NCI-H748 treated with DMSO at 0.1 percent for 48 hours (cell line): ENCODE results near the gene HAPLN2.
"Not testable (repeated sequence)": the region's sequence is repeated elsewhere in the genome, so short reads cannot be mapped to it uniquely, and the experiment has no call there.

ENCODE experiments used
- DNase-seq: peaks from one replicate; lab custom pipeline; 2025; lab: John Stamatoyannopoulos, UW

The HAPLN2 gene

DNA sequence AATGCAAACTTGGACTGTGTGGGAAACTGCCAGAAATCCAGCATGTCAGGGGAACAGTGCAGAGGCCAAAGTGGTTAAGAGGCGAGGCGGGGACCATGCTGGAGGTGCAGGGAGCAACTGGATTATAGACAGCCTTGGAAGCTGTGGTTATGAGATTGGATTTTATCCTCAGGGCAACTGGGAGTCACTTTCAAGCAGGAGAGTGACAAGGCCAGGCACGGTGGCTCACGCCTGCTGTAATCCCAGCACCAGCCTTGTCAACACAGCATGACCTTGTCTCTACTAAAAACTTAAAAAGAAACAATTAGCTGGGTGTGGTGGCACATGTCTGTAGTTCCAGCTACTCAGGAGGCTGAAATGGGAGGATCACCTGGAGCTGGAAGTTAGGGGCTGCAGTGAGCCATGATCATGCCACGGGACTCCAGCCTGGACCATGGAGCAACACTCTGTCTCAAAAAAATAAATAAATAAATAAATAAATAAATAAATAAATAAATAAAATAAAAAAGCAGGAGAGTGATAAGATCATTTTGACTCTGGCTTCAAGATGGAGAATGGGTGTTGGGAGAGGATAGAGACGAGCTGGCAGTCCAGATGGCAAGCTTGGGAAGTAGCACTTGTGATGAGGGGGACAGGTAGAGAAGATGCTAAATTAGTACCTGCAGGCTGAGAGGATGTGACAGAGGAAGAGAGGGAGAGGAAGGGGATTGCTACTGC, 3.5 kb downstream of the HAPLN2 start:
- no peak for DNase-seq

DNA sequence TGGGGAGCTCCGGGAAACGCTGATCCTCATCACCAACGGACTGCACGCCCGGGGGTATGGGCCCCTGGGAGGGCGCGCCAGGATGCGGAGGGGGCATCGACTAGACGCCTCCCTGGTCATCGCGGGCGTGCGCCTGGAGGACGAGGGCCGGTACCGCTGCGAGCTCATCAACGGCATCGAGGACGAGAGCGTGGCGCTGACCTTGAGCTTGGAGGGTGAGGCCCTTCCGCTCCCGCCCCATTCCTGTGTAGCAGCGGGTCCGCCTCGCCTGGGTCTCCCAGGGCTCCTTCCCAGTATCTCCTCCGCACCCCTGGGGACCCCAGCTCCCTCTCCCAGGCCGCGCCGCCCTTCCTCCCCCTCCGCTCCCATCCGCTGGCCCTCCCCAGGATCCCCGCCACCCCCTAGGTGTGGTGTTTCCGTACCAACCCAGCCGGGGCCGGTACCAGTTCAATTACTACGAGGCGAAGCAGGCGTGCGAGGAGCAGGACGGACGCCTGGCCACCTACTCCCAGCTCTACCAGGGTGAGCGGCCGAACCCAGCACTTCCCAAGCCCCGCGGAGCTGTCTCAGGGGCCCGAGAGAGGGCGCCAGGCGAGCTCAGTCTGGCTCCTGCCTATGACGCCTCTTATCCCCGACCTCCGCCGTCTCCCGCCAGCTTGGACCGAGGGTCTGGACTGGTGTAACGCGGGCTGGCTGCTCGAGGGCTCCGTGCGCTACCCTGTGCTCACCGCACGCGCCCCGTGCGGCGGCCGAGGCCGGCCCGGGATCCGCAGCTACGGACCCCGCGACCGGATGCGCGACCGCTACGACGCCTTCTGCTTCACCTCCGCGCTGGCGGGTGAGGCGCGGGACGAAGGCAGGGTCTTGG, 5.0 kb downstream of the HAPLN2 start:
- peak; percentile 24 for DNase-seq

DNA sequence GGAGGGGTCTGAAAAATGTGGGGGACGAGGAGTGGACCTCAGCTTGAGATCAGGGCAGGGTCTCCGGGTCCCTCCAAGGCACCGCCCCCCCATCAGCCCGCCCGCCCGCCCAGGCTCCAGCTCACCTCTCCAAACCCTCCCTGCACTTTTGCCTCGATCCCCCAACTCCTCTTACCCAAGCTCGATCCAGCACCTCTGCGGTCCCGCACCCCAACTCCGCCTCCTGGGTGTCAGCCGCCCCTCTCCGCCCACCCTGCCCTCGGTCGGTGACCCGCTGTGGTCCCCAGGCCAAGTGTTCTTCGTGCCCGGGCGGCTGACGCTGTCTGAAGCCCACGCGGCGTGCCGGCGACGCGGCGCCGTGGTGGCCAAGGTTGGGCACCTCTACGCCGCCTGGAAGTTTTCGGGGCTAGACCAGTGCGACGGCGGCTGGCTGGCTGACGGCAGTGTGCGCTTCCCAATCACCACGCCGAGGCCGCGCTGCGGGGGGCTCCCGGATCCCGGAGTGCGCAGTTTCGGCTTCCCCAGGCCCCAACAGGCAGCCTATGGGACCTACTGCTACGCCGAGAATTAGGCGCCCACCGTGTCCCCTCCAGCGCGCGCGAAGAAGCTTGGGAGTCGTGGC, 5.7 kb downstream of the HAPLN2 start:
- no peak for DNase-seq

DNA sequence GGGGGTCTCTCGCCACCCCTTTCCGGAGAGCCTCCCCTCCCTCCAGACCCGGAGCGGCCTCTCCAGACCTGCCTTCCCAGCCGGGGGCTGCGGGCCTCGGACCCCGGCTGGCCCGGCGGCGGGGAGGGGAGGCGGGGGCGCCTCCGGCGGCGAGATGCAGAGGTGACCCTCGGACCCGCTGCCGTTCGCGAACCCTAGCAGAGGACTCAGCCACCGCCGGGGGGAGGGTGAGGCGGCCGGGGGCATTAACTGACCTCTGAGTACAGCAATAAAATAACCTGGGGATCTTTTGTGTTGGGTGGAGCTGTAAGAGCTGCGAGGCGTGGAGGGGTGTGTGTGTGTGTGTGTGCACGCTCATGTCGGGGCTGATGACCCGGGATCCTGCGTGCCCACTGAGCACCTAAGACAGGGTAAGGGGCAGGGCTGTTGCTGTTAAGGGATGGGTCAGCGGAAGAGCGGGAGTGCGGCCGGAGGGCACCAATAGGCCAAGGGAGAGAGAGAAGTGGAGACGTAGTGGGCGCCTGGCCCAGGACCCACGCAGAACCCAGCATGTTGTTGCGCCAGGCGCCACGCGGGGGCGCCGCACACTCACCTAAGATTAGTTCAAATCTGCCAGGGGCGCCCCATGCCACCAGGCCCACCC, 6.3 kb downstream of the HAPLN2 start:
- peak; percentile 26 for DNase-seq

DNA sequence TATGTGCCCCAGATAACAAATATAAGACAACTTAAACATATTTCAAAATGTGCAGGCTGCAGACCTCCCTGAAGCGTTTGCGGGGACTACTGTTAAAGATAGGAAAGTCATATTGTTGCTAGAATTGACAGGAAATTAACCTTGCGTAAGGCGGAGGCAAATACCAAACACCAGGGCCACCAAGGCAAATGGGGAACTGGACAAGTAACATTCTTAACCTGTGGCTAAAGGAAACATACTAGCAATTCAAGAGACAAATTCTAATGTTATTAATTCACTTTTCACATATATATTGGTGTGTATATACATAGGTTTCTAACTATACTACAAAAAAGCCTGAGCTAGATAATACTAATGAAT, 6.8 kb downstream of the HAPLN2 start:
- DNase-seq, result no peak

DNA sequence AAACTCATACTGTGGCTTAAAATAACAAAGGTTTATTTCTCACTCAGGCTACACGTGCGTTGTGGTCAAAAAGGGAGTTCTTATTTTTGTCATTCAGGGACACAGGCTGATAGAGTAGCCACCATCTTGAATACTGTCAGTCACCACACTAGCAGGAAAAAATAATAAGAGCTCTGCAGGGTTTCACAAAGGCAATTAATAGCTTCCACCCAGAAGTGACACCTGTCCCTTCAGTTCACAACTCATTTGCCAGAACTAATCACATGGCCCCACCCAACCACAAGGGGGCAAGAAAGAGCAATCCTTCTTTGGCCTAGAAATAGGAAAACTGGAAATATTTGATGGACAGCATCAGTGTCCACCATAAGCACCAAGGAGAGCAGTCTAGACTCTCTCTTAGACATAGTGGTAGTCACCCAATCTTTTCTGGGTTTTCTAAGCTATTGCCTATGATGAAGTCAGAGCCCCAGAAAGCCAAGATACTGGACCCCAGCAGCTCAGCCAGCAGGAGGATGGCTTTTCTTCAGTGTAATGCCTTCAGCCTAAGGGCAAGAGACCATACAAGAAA, 8.2 kb downstream of the HAPLN2 start:
- DNase-seq, result peak; percentile 6

DNA sequence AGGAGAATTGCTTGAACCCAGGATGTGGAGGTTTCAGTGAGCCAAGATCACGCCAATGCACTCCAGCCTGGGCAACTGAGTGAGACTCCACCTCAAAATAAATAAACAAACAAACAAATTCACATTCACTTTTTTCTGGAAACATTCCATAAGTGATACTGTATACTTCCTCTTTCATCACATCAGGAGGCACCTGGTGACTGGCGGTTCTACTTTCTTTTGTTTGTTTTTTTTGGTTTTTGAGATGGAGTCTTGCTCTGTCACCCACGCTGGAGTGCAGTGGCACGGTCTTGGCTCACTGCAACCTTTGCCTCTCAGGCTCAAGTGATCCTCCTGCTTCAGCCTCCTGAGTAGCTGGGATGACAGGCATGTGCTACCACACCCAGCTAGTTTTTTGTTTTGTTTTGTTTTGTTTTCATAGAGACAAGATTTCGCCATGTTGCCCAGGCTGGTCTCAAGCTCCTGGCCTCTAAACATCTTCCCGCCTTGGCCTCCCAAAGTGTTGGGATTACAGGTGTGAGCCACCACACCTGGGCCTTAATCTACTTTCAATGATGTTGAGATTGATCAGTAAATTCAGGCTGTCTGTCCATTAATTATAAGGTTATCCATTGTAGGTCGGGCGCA, 10.7 kb downstream of the HAPLN2 start:
- DNase-seq, result no peak

DNA sequence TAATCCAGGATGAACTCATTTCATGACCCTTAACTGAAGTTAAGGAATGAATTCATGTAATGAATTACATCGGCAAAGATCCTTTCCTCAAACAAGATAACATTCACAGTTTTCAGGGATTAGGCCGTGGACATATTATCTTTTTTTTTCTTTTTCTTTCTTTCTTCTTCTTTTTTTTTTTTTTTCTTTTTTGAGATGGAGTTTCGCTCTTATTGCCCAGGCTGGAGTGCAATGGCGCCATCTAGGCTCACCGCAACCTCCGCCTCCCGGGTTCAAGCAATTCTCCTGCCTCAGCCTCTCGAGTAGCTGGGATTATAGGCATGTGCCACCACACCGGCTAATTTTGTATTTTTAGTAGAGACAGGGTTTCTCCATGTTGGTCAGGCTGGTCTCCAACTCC, 11.9 kb downstream of the HAPLN2 start:
- not testable (repeated sequence) for DNase-seq

DNA sequence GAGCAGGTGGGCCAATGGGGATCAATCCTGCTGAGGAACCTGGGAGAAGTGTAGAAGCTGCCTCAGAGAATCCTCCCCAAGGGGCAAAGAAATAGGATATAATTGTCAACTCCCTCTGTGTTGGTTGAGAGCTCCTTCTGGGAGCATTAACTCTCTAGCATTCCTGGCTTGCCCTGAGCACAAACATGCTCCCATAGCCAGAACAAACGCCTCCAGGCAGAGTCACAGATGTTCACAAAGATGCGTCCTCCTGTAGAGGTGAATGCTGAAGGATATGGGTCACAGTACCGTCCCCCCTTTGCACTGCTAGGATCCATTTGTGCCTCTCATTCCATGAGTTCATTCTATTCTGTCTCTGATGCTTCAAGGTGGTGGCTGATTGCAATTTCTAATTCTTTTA, 13.1 kb downstream of the HAPLN2 start:
- no peak for DNase-seq

DNA sequence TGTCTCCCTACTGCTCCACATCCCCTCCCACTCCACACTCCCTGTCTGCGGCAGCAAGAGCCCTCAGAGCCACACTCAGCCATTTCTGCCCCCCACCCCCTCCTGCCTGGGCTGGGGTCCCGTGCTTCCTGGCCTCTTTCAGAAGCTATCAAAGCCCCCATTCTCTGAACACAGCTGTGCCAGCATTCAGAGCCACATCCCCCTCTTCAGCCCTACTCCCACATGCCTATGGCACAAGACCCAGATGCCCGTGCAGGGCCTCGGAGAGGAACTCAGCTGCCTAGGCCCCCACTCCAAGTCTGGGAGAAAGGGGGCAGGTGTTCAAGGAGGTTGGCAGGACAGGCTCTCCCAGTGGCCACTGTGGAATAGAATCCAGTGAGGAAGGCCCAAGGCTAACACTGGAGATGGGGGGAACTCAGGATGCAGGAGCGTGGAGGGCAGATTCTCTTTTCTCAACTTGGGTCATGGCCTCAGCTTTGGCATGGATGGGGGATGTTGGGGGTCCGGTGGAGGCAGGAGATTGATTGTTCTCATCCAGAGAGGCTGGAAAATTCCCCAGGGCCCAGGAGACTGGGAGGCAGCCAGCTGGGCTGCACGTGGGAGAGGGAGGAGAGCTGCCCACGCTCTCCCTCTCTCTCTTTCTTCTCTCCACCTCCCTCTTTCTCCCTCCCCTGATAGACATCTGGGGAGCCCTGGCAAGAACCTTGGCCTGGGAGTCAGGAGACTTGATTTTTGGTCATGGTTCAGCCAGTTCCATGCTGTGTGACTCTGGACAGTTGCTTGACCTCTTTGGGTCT, 19.2 kb downstream of the HAPLN2 start:
- no peak for DNase-seq

DNA sequence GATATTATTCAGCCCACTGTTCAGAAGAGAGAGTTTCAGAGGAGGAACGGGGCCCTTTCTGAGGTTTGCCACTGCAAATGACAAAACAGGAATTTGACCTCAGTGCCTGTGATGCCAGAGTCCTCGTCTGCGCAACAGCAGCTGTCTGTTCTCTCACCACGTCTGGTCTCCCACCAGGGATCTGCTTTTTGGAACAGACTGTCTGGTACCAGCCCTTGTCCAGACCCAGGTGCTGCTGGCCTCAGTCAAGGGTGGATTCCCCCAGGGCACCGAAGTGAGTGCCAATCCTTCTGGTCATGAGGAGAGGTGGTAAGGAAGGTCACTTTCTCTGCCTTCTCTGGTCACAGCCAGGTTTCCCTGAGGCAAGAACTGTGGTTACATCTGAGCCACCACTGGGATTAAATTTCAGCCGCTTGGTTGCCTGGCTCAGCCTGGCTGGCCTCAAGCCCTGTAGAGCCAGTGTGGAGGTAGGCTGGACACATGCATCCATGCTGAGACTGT, 20.4 kb downstream of the HAPLN2 start:
- no peak for DNase-seq

DNA sequence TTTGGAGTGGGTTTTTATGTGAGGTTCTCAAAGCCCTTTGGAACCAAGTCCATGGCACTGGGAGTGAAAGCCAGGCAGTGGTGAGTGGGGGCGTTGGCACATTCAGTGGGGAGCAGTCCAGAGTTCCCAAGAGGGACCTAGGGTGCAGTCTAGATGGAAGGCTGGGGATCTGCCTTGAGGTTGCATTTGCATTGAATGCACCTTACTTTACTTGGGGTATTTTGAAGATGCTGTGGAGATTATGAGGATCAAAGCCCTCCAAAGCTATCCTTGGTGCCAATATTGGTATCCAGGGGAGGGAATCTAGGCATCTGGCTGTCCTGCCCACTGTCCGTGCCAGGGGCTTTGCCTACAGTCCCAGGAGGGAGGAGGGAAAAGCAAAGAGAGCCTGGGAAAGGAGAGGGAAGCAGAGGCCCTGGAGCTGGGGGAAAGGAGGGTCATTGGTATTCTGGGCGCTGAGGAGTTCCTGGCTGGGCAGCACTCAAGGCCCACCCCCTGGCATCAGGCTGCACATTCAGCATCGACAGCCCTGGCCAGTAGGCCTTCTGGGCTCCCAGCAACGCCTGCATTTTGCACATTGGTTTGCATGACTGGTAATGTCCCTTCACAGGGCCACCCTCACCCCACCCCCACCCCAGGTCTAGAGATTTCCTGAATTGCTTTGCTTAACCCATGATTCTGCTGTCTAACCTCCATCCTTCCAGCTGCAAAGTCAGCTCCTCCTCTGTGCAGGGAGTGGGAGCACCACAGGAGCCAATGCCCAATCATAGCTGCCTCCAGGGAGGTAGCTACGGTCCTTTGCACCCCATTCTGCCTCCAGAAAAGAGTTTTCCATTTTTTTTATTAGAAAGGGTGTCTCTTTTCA, 21.9 kb downstream of the HAPLN2 start:
- DNase-seq, result no peak

DNA sequence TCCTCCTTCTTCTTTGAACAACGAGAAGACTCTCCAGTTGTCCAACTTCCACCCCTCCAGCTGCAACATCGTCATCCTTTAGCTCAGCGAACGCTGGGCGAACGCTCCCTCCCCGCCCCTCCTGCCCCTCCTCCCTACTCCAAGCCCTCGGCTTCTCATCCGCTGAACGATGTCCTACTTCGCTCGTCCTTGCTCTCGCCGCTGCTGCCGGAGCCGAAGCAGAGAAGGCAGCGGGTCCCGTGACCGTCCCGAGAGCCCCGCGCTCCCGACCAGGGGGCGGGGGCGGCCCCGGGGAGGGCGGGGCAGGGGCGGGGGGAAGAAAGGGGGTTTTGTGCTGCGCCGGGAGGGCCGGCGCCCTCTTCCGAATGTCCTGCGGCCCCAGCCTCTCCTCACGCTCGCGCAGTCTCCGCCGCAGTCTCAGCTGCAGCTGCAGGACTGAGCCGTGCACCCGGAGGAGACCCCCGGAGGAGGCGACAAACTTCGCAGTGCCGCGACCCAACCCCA, 22.6 kb downstream of the HAPLN2 start, which contains the start of gene BCAN:
Gene BCAN, plus strand, starts transcription at position 357 of the 504 bp plus-strand sequence. CDS start 3,938 bp downstream, outside the sequence.
- peak; percentile 35 for DNase-seq

DNA sequence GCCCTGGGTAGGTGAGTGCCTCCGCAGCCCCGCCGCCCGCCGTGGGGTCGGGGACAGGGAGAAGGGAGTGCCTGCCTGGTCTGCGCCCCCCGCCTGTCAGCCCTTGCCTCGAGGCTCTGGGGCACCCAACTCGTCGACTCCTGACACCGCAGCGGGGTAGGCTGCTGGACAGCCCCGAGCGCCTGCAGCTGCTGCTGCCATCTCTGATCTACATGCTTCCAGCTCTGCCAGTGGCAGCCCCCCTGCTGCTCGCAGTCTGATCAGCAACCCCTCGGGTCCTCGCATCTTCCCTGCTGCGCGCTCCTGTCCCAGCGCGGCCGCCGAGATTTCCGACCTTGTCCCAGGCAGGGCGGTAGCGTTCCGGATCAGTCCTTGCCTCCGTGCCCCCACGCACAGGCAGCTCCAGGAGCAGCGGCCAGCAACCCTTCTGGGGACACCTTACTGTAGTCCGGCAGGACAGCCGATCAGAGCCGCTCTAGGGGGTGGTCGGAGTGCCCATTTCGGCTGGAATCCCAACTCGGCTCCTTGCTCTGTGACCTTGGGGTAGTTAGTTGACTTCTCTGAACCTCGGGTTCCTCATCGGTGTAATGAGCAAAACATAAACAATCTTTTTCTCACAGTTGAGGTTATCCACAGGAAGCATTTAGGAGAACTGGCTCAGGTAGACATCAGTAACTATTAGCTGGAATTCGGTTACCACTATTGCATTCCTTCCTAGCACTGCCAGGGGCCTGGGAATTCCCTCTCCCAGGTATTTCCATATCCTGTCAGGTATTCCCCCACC, 23.2 kb downstream of the HAPLN2 start:
- DNase-seq, result no peak

DNA sequence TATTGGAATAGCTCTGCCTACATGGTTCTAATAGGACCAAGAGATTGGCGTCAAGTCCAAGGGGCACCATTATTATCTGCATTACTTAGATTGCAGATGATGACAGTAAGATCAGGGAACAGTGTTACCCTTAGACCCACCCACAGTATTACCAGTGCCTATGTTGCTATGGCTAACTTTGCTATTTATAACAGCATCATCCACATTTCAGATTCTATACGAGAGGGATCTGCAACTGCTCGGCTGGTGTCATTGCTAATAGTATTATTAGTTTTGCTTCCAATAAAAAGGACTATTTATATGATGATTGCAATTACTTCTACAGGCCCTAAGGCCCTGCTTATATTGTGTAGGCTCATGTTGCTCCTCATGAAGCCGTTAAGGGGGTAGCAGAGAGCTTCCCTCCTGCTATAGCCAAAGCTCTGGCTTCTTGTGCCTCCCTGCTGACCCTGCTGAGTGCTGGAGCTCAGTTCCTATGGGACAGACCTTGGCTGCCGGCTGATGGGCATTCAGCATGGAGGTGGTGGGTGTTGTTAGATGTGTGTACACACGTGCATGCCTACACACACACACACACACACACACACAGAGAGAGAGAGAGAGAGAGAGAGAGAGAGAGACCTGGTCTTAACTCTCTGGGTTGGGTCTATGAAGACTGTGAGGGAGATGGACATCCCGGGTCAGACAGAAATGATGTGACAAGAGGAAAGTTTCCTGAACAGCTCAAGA, 24.0 kb downstream of the HAPLN2 start:
- no peak for DNase-seq

DNA sequence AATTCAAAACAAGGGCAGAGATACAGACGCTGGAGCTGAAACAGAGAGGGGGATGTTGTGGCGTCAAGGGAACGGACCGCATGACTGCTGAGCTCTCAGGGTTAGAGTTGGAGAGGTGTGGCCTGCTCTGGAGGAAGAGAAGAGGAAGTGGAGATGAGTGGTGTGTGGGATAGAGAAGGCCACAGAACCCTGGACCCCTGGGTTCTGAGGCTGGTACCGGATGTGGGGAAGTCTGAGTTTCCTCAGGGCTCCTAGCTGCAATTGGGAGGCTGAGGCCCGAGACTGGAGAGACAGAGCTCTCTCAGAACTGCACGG, 24.5 kb downstream of the HAPLN2 start:
- no peak for DNase-seq

DNA sequence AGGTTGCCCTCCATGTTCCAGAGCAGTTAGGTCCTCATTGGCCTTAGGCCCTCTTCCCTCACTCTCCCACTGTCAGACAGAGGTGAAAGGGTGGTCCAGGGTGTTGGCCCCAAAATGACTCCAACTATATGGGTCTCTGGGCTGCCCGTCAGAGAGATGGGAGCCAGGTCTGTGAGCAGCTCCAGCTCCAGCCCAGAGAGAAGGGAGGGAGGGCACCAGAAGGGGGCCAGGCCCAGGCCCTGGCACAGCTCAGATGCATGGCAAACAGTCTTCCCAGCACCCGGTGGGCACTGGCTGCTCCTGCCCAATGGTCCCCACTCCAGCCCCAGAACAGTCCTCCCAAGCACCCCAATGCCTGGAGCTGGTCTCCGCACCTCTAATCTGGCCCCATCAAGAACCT, 24.9 kb downstream of the HAPLN2 start:
- no peak for DNase-seq

DNA sequence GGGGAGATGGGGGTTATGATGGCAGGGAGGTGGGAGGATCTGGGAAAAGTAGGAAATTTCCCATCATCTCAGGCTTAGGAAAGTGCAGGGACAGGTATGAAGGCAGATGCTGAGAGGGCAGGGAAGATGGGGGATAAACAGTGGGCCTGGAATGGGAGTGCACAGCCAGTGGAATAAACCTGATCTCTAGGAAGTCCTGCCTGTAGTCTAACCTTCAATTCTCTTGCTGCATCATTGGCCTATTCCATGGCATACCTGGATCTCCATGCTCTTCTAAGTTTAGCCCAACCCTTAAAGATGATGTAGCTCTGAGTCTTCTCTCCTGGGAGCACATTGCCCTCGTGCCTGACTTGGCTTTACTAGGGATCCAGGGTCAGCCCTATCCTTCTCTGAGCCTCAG, 25.4 kb downstream of the HAPLN2 start:
- no peak for DNase-seq
